BE2C (cell line): ENCODE measurements around the gene TLR8.

ENCODE experiments used
- DNase-seq: peaks from one replicate; pipeline ENCODE4 v3.0.0-alpha.2; 2020
- H3K27me3 ChIP-seq: fragments of 250-450 bp; sonication (Bioruptor Pico); 2 replicates; pipeline ENCODE4 v1.5.1; 2020; ENCODE audit warnings: mild to moderate bottlenecking
- H3K36me3 ChIP-seq: fragments of 250-450 bp; sonication (Bioruptor Pico); 2 replicates; pipeline ENCODE4 v1.5.1; 2020; ENCODE audit warnings: mild to moderate bottlenecking
- H3K4me1 ChIP-seq: fragments of 250-450 bp; sonication (Bioruptor Pico); 2 replicates; pipeline ENCODE4 v1.5.1; 2020
- H3K4me3 ChIP-seq: 2 replicates; pipeline ENCODE4 v1.5.1; 2011; ENCODE audit warnings: low read depth, low read length
- H3K9me3 ChIP-seq: fragments of 250-450 bp; sonication (Bioruptor Pico); 2 replicates; pipeline ENCODE4 v1.5.1; 2020
- CTCF ChIP-seq: IDR thresholded peaks from 2 replicates; pipeline ENCODE4 v1.5.1; 2012; ENCODE audit warnings: mild to moderate bottlenecking, low read depth, low read length

The TLR8 gene

GRCh38 chrX:12886545-12886944 is 19.9 kb upstream of the TLR8 start:
- DNase-seq = no peak
- Histone ChIP-seq H3K36me3 (no peaks in the 10 kb centered on the region), H3K9me3 (no peaks in the 10 kb centered on the region), H3K4me1 (no peaks in the 10 kb centered on the region), H3K4me3 (no peak overlapping the region), H3K27me3 (no peaks in the 10 kb centered on the region)
- TF ChIP-seq CTCF = no peak

GRCh38 chrX:12887141-12887540 is 19.3 kb upstream of the TLR8 start:
- Histone ChIP-seq H3K27me3 (no peaks in the 10 kb centered on the region), H3K36me3 (no peaks in the 10 kb centered on the region), H3K4me3 (no peak overlapping the region), H3K4me1 (no peaks in the 10 kb centered on the region), H3K9me3 (no peaks in the 10 kb centered on the region)
- no peak for DNase-seq
- no peak for TF ChIP-seq CTCF

- no peaks in the 10 kb centered on the region for H3K9me3 ChIP-seq
- no peak overlapping the region for H3K4me3 ChIP-seq
- H3K36me3 ChIP-seq = no peaks in the 10 kb centered on the region
- no peak for DNase-seq
- TF ChIP-seq CTCF = no peak
- H3K4me1 ChIP-seq = no peaks in the 10 kb centered on the region
- H3K27me3 ChIP-seq = no peaks in the 10 kb centered on the region
Measured at GRCh38 chrX:12887767-12888166, 18.7 kb upstream of the TLR8 start.

DNA sequence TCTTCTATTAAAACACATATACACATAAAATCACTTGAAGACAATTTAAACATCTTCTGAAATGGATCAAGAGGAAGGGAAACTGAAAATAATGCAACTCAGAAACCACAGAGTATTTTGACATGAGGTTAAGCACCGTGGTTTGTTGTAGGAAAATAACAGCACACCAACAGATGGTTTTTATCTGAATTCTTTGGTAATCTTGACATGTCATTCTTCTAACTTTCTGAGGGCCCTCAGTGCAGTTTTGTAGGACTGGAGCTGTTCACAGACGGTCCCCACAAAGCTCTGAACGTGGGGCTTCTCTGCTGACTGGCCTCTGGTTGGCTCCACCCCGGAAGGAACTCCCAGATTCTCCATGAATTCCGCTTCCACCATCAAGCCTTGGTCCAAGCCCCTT is 16.0 kb upstream of the TLR8 start:
- Histone ChIP-seq H3K27me3 (no peaks in the 10 kb centered on the region), H3K9me3 (no peaks in the 10 kb centered on the region), H3K4me3 (no peak overlapping the region), H3K36me3 (no peaks in the 10 kb centered on the region), H3K4me1 (no peaks in the 10 kb centered on the region)
- no peak for DNase-seq
- no peak for TF ChIP-seq CTCF

- Histone ChIP-seq H3K27me3 (no peaks in the 10 kb centered on the region), H3K4me3 (no peak overlapping the region), H3K4me1 (no peaks in the 10 kb centered on the region), H3K36me3 (no peaks in the 10 kb centered on the region), H3K9me3 (no peaks in the 10 kb centered on the region)
- TF ChIP-seq CTCF = no peak
- no peak for DNase-seq
Measured at GRCh38 chrX:12891171-12891570, 15.2 kb upstream of the TLR8 start.

DNA sequence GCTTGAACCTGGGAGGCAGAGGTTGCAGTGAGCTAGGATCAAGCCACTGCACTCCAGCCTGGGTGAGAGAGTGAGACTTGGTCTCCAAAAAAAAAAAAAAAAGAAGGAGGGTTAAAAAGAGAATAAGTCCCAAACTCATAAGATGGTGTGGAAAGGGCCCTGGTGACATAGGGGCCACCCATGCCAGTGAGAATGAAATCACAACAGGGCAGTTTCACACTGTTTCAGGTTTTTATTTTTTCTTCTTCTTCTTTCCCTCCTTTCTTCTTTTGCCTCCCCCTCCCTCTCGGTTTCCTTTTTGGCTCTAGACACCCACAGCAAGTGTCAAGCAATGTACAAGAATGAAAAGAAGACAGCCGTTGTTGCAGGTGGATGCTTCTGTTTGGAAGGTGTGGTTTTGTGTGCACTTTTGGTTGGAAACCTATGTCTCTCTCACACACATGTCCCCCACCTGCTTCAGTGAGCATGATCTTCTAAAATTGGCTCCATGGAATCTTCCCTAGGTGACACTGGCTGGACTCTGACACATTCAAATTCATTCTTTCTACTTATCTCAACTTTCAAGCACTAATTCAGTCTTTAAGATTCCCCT is 14.4 kb upstream of the TLR8 start:
- H3K27me3 ChIP-seq = no peaks in the 10 kb centered on the region
- no peak overlapping the region for H3K4me3 ChIP-seq
- no peak for DNase-seq
- H3K36me3 ChIP-seq = no peaks in the 10 kb centered on the region
- no peaks in the 10 kb centered on the region for H3K9me3 ChIP-seq
- H3K4me1 ChIP-seq = no peaks in the 10 kb centered on the region
- TF ChIP-seq CTCF = no peak
